HG03457 (cell line): ENCODE data around the gene FGF14.
"Not testable (repeated sequence)": the region's sequence is repeated elsewhere in the genome, so short reads cannot be mapped to it uniquely, and the experiment has no call there.

Source experiments
- ATAC-seq: cut with Tn5 transposase; IDR thresholded peaks from one replicate; pipeline ENCODE4 v1.9.1; 2021; ENCODE audit warnings: moderate number of reproducible peaks; ENCODE audit not compliant: unreplicated experiment

FGF14 gene

GRCh38 chr13:102141625-102142472 lies 260.0 kb downstream of the FGF14 start:
- ATAC-seq: no peak

GRCh38 chr13:102139626-102140025 lies 262.2 kb downstream of the FGF14 start:
- ATAC-seq: no peak

- ATAC-seq: no peak
These were observed 263.1 kb downstream of the FGF14 start for GRCh38 chr13:102138635-102139190.

- not testable (repeated sequence) for ATAC-seq
These were observed 263.9 kb downstream of the FGF14 start for GRCh38 chr13:102137904-102138303.

GRCh38 chr13:102136735-102137296 lies 265.0 kb downstream of the FGF14 start:
- no peak for ATAC-seq

GRCh38 chr13:102132777-102133295 lies 269.0 kb downstream of the FGF14 start:
- no peak for ATAC-seq

GRCh38 chr13:102131246-102131645 lies 270.6 kb downstream of the FGF14 start:
- no peak for ATAC-seq

- no peak for ATAC-seq
These were observed 273.5 kb downstream of the FGF14 start for GRCh38 chr13:102128216-102128810.

- ATAC-seq: no peak
These were observed 274.7 kb downstream of the FGF14 start for GRCh38 chr13:102127153-102127552.

GRCh38 chr13:102122147-102122546 lies 279.7 kb downstream of the FGF14 start:
- ATAC-seq: no peak

- no peak for ATAC-seq
These were observed 284.5 kb downstream of the FGF14 start for GRCh38 chr13:102117175-102117831.

GRCh38 chr13:102103469-102103868 lies 298.4 kb downstream of the FGF14 start:
- no peak for ATAC-seq

- ATAC-seq: no peak
These were observed 301.6 kb downstream of the FGF14 start for GRCh38 chr13:102100234-102100633.

GRCh38 chr13:102097708-102098107 lies 304.1 kb downstream of the FGF14 start:
- no peak for ATAC-seq

GRCh38 chr13:102093288-102093687 lies 308.6 kb downstream of the FGF14 start:
- ATAC-seq: not testable (repeated sequence)

GRCh38 chr13:102091231-102091630 lies 310.6 kb downstream of the FGF14 start:
- no peak for ATAC-seq

- ATAC-seq: no peak
These were observed 311.3 kb downstream of the FGF14 start for GRCh38 chr13:102090532-102090931.

GRCh38 chr13:102089722-102090121 lies 312.1 kb downstream of the FGF14 start:
- ATAC-seq: no peak

- ATAC-seq: no peak
These were observed 312.7 kb downstream of the FGF14 start for GRCh38 chr13:102089177-102089576.

- ATAC-seq: no peak
These were observed 328.6 kb downstream of the FGF14 start for GRCh38 chr13:102073251-102073650.

GRCh38 chr13:102071711-102072110 lies 330.1 kb downstream of the FGF14 start:
- ATAC-seq: no peak
